Activated CD4-positive, alpha-beta T cell treated with anti-CD3 and anti-CD28 coated beads, Interleukin-2, amount 50 U/mL, for 48 hours (primary cell): ENCODE measurements around the gene RAB3IP.
"Not testable (repeated sequence)": the region's sequence is repeated elsewhere in the genome, so short reads cannot be mapped to it uniquely, and the experiment has no call there.

Experiments used
- DNase-seq, 2 experiments: peaks; one replicate each; pipeline ENCODE4 v3.0.0-alpha.2; 2020

RAB3IP gene

GRCh38 chr12:69837657-69838415 is 99.2 kb downstream of the RAB3IP start:
- DNase-seq, result no peak

- DNase-seq, result no peak
Measured at GRCh38 chr12:69840727-69841126, 102.1 kb downstream of the RAB3IP start.

GRCh38 chr12:69843608-69844007 is 104.9 kb downstream of the RAB3IP start:
- DNase-seq, result no peak

- no peak for DNase-seq
Measured at GRCh38 chr12:69844416-69844815, 105.8 kb downstream of the RAB3IP start.

- no peak for DNase-seq
Measured at GRCh38 chr12:69844836-69845235, 106.2 kb downstream of the RAB3IP start.

GRCh38 chr12:69846976-69847375 is 108.3 kb downstream of the RAB3IP start:
- no peak for DNase-seq

- DNase-seq, result no peak
Measured at GRCh38 chr12:69851976-69852375, 113.3 kb downstream of the RAB3IP start.

- DNase-seq, result not testable (repeated sequence)
Measured at GRCh38 chr12:69853176-69853961, 114.7 kb downstream of the RAB3IP start.

GRCh38 chr12:69866698-69867097 is 128.0 kb downstream of the RAB3IP start:
- DNase-seq, result no peak

GRCh38 chr12:69868695-69869094 is 130.0 kb downstream of the RAB3IP start:
- DNase-seq, result no peak

- no peak for DNase-seq
Measured at GRCh38 chr12:69872804-69873203, 134.1 kb downstream of the RAB3IP start.
